K562 (cell line): Measurements from ENCODE around the gene KIF26A. TPM values are rescaled to one million over a fixed set of nuclear protein-coding genes. Genes with fewer than 3 reads are reported as not detected.

ENCODE experiments used
- ATAC-seq: fragments of 200-7000 bp; cut with Tn5 transposase; 3 replicates; pipeline ENCODE4 v1.9.1; 2020; ENCODE audit warnings: moderate library complexity
- BruUV-seq: library from RNA; stranded (reverse); fragments of 400-500 nt; replicated peaks from 2 replicates; lab custom pipeline; 2021; lab: Mats Ljungman, UMichigan
- CTCF ChIA-PET: fragments of 300-600 bp; formaldehyde crosslinking; extraction: SDS; loops from one replicate; lab custom pipeline; 2021; ENCODE audit warnings: low intra/inter-chr PET ratio; lab: Yijun Ruan, JAX
- POLR2A ChIA-PET: fragments of 300-600, 350-650 bp; sonication (Branson Sonifier 250); formaldehyde crosslinking; extraction: SDS; loops from one replicate; lab custom pipeline; 2021; ENCODE audit warnings: antibody characterized with exemption, inconsistent platforms; lab: Yijun Ruan, JAX
- DNase-seq, 4 experiments: peaks; one replicate each; pipeline versions ENCODE4 v3.0.0 to v3.0.0-alpha.2; 2011 to 2018; ENCODE audit warnings: low spot score in 3 of 4, mixed read lengths in 3 of 4; ENCODE audit errors: extremely low read depth in 1 of 4
- FAIRE-seq: peaks from 2 replicates; lab custom pipeline; 2011; peaks lifted over from hg19 to GRCh38; lab: Jason Lieb, UNC
- H2AFZ ChIP-seq: 2 replicates; pipeline ENCODE4 v1.6.0; 2011; ENCODE audit warnings: low read depth, low read length, control low read depth, inconsistent platforms
- H3K27ac ChIP-seq: fragments of 200-600 bp; 3 replicates; pipeline ENCODE4 v1.8.0; 2011; ENCODE audit warnings: low read depth, mild to moderate bottlenecking, control low read depth, inconsistent platforms, low read length, moderate library complexity, mixed read lengths; ENCODE audit errors: extremely low read depth
- H3K27me3 ChIP-seq, 2 experiments: fragments of 300-600 bp in 1 of 2; 2 replicates in 1 of 2; 3 replicates in 1 of 2; pipeline versions ENCODE4 v1.6.0 to v1.8.0; 2011; ENCODE audit warnings: inconsistent platforms in 2 of 2, low read length in 2 of 2, mild to moderate bottlenecking in 1 of 2, mixed read lengths in 1 of 2, moderate library complexity in 1 of 2; ENCODE audit not compliant: control insufficient read depth in 2 of 2, insufficient read depth in 2 of 2
- H3K36me3 ChIP-seq: fragments of 300-600 bp; 3 replicates; pipeline ENCODE4 v1.8.0; 2011; ENCODE audit warnings: mild to moderate bottlenecking, low read length, inconsistent platforms; ENCODE audit not compliant: control insufficient read depth, insufficient read depth
- H3K4me1 ChIP-seq, 2 experiments: fragments of 200-600 bp in 1 of 2; replicated peaks in 1 of 2; 2 replicates in 1 of 2; 3 replicates in 1 of 2; pipeline versions ENCODE4 v1.5.1 to v1.8.0; 2011; ENCODE audit warnings: inconsistent platforms in 2 of 2, low read length in 2 of 2, mild to moderate bottlenecking in 1 of 2, mixed read lengths in 1 of 2, moderate library complexity in 1 of 2; ENCODE audit not compliant: control insufficient read depth in 2 of 2, insufficient read depth in 2 of 2
- H3K4me2 ChIP-seq: 2 replicates; pipeline ENCODE4 v1.6.1; 2011; ENCODE audit warnings: low read length, control low read depth, inconsistent platforms, mixed read lengths; ENCODE audit not compliant: insufficient read depth
- H3K4me3 ChIP-seq: fragments of 200-600 bp; sonication (generic), shearing (Covaris generic); 2 replicates; pipeline ENCODE4 v1.5.1; 2016; ENCODE audit warnings: control low read depth, inconsistent platforms
- H3K79me2 ChIP-seq: fragments of 200-600 bp; 3 replicates; pipeline ENCODE4 v1.8.0; 2011; ENCODE audit warnings: low read length, inconsistent platforms; ENCODE audit not compliant: control insufficient read depth, insufficient read depth
- H3K9ac ChIP-seq, 2 experiments: 2 replicates each; pipeline versions ENCODE4 v1.6.0 to v1.6.1; 2011; ENCODE audit warnings: low read depth in 2 of 2, low read length in 2 of 2, control low read depth in 1 of 2, inconsistent platforms in 1 of 2, mild to moderate bottlenecking in 1 of 2, mixed read lengths in 1 of 2; ENCODE audit not compliant: insufficient read depth in 1 of 2
- H3K9me1 ChIP-seq: one replicate; pipeline ENCODE4 v1.6.0; 2011; ENCODE audit warnings: inconsistent platforms, mild to moderate bottlenecking, low read length, moderate library complexity; ENCODE audit not compliant: control insufficient read depth, insufficient read depth
- H3K9me3 ChIP-seq: replicated peaks from 2 replicates; pipeline ENCODE4 v1.5.1; 2011; ENCODE audit warnings: low read depth, low read length, inconsistent platforms; ENCODE audit not compliant: control insufficient read depth, insufficient read depth
- H4K20me1 ChIP-seq: replicated peaks from 2 replicates; pipeline ENCODE4 v1.6.1; 2011; ENCODE audit warnings: low read length, inconsistent platforms, mixed read lengths; ENCODE audit not compliant: control insufficient read depth, insufficient read depth
- CHD1 ChIP-seq: fragments of 200-600 bp; sonication (generic); IDR thresholded peaks from one replicate; pipeline ENCODE4 v1.6.1; 2012; ENCODE audit warnings: mild to moderate bottlenecking, moderate library complexity, low read length, inconsistent platforms
- ETV1 ChIP-seq: fragments of 450-650 bp; conservative IDR thresholded peaks from 2 replicates; pipeline ENCODE4 v1.6.1; 2016; ENCODE audit warnings: missing genetic modification characterization, control low read depth, low read depth, missing compliant biosample characterization
- GABPA ChIP-seq: fragments of 200-800 bp; sonication (Bioruptor generic); conservative IDR thresholded peaks from 2 replicates; pipeline ENCODE4 v1.6.1; 2016; ENCODE audit warnings: low read depth, missing genetic modification characterization, missing compliant biosample characterization
- SRF ChIP-seq, 2 experiments: fragments of 250-450, 450-650 bp in 1 of 2; sonication (Bioruptor Pico) in 1 of 2; sonication (generic) in 1 of 2; formaldehyde crosslinking; IDR thresholded peaks; 2 replicates each; pipeline versions ENCODE4 v1.5.0 to v1.5.1; 2020 to 2022; ENCODE audit warnings: mild to moderate bottlenecking in 1 of 2, missing genetic modification reagents in 1 of 2
- STAT5A ChIP-seq: IDR thresholded peaks from 2 replicates; pipeline ENCODE4 v1.6.1; 2012; ENCODE audit warnings: low read length, inconsistent platforms, borderline replicate concordance
- TAL1 ChIP-seq: fragments of 450-650 bp; IDR thresholded peaks from 2 replicates; pipeline ENCODE4 v1.6.1; 2016; ENCODE audit warnings: mild to moderate bottlenecking
- ZFP1 ChIP-seq: fragments of 450-650 bp; formaldehyde crosslinking; IDR thresholded peaks from 2 replicates; pipeline ENCODE4 v1.4.0; 2020; ENCODE audit warnings: mild to moderate bottlenecking, mixed read lengths
- ZNF217 ChIP-seq: sonication (generic); formaldehyde crosslinking; IDR thresholded peaks from 2 replicates; pipeline ENCODE4 v1.8.0; 2022; ENCODE audit warnings: mild to moderate bottlenecking, missing genetic modification reagents
- WGBS: fragments of 100-300 bp; shearing (Covaris generic); methylation state at CpG from one replicate; pipeline ENCODE4 v1.1.6; 2016; ENCODE audit warnings: low coverage, mixed read lengths; ENCODE audit not compliant: insufficient coverage; ENCODE audit errors: missing lambda C conversion rate; 5-methylcytosine and 5-hydroxymethylcytosine counted together
- in situ Hi-C: fragments of 300-500 bp; cut with MboI; formaldehyde crosslinking; loops from 4 replicates; pipeline ENCODE4 v1.15.0; 2018; ENCODE audit warnings: inconsistent platforms, mixed read lengths
- intact Hi-C: fragments of 100-400 bp; cut with micrococcal nuclease; formaldehyde crosslinking; loops from 2 replicates; pipeline ENCODE4 v1.14.2; 2022
- polyA plus RNA-seq, 8 experiments: library from polyadenylated mRNA; depleted of rRNA in 4 of 8; stranded (reverse) in 5 of 8; unstranded in 3 of 8; fragments of >200 nt; fragmentation: Nextera tagmentation in 2 of 8; fragmentation: Illumina TruSeq in 1 of 8; extraction: Ambion mirVana in 2 of 8; extraction: Trizol in 1 of 8; gene quantifications; 2 replicates each; pipeline versions ENCODE4 v1.2.1 to v1.2.3, GENCODE V29; 2011 to 2014; ENCODE audit warnings: inconsistent platforms in 1 of 8, missing spikeins in 1 of 8
- total RNA-seq, 7 experiments: library from RNA; depleted of rRNA in 6 of 7; stranded (reverse); fragments of >200 nt in 6 of 7; fragmentation: Illumina TruSeq in 2 of 7; extraction: Trizol in 2 of 7; gene quantifications; 2 replicates each; pipeline versions ENCODE4 v1.2.1 to v1.2.3, GENCODE V29; 2011 to 2021; ENCODE audit warnings: low replicate concordance in 1 of 7
- TF ChIP-seq, protein P1 (sequence below): IDR thresholded peaks from 2 replicates; pipeline ENCODE4 v1.6.1; 2014; ENCODE audit warnings: antibody characterized with exemption
- TF ChIP-seq, protein P2 (sequence below): fragments of 250-450 bp; sonication (Bioruptor Pico); IDR thresholded peaks from 2 replicates; pipeline ENCODE4 v1.9.0; 2021; ENCODE audit warnings: mild to moderate bottlenecking, inconsistent platforms
- TF ChIP-seq, protein P3 (sequence below), 2 experiments: fragments of 250-450 bp in 1 of 2; fragments of 450-650 bp in 1 of 2; sonication (Bioruptor Pico) in 1 of 2; IDR thresholded peaks; 2 replicates each; pipeline versions ENCODE4 v1.6.1 to v1.8.0; 2016 to 2021; ENCODE audit warnings: mild to moderate bottlenecking in 2 of 2, moderate library complexity in 2 of 2, missing compliant biosample characterization in 1 of 2, missing genetic modification characterization in 1 of 2
- TF ChIP-seq, protein P4 (sequence below): sonication (generic); formaldehyde crosslinking; IDR thresholded peaks from 2 replicates; pipeline ENCODE4 v1.4.0; 2020; ENCODE audit warnings: mild to moderate bottlenecking, missing genetic modification reagents
- TF ChIP-seq, protein P5 (sequence below): fragments of 450-650 bp; formaldehyde crosslinking; IDR thresholded peaks from 2 replicates; pipeline ENCODE4 v1.4.0; 2020; ENCODE audit warnings: mild to moderate bottlenecking

KIF26A gene
- total and polyA plus RNA-seq, 9 of the 15 experiments (the other 6 are each of a cell fraction or from before 2014, with no cell fraction given) = 0.04 TPM; not detected in 8

DNA sequence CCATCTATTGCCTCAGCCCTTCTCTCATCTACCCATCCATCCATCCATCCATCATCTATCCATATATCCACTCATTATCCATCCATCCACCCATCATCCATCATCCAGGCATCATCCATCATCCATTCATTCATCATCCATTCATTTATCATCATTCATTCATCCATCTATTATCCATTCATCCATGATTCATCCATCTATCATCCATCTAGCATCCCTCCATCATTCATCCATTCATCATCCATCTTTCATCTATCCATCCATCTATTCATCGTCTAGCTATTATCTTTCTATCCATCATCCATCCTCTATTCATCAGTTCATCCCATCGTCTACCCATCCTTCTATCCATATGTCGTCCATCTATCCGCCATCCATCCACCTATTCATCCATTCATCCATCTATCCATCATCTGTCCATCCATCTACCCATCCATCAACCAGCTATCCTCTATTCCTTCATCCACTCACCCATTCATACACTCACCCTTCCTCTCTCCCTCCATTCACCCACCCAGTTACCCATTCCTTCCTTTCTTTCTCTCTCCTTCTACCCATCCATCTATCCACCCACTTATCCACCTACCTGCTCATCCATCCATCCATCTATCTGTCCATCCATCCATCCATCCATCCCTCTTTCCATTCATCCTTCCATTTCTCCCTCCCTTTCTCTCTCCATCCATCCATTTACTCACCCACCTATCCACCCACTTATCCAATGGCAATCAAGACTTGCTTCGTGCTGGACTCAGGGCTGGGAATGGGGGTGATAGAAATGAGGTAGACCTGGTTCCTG lies 59.3 kb downstream of the KIF26A start:
- in situ Hi-C loops = no loop called here
- WGBS = 0% methylated on average over 5 of the region's 5 CpGs
- TF ChIP-seq TAL1 = no peak
- no peak for TF ChIP-seq ZNF217
- TF ChIP-seq, protein P1, sequence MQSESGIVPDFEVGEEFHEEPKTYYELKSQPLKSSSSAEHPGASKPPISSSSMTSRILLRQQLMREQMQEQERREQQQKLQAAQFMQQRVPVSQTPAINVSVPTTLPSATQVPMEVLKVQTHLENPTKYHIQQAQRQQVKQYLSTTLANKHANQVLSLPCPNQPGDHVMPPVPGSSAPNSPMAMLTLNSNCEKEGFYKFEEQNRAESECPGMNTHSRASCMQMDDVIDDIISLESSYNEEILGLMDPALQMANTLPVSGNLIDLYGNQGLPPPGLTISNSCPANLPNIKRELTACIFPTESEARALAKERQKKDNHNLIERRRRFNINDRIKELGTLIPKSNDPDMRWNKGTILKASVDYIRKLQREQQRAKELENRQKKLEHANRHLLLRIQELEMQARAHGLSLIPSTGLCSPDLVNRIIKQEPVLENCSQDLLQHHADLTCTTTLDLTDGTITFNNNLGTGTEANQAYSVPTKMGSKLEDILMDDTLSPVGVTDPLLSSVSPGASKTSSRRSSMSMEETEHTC = no peak
- TF ChIP-seq, protein P2, sequence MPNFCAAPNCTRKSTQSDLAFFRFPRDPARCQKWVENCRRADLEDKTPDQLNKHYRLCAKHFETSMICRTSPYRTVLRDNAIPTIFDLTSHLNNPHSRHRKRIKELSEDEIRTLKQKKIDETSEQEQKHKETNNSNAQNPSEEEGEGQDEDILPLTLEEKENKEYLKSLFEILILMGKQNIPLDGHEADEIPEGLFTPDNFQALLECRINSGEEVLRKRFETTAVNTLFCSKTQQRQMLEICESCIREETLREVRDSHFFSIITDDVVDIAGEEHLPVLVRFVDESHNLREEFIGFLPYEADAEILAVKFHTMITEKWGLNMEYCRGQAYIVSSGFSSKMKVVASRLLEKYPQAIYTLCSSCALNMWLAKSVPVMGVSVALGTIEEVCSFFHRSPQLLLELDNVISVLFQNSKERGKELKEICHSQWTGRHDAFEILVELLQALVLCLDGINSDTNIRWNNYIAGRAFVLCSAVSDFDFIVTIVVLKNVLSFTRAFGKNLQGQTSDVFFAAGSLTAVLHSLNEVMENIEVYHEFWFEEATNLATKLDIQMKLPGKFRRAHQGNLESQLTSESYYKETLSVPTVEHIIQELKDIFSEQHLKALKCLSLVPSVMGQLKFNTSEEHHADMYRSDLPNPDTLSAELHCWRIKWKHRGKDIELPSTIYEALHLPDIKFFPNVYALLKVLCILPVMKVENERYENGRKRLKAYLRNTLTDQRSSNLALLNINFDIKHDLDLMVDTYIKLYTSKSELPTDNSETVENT (CRISPR knock-in tag) = no peak
- TF ChIP-seq, protein P3, sequence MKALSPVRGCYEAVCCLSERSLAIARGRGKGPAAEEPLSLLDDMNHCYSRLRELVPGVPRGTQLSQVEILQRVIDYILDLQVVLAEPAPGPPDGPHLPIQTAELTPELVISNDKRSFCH (CRISPR knock-in tag; IDR thresholded peaks at IDR 0.05) = no peak
- TF ChIP-seq, protein P3 (tag; IDR thresholded peaks at IDR 0.05) = no peak
- TF ChIP-seq ETV1 (tag) = no peak
- no peak for TF ChIP-seq ZFP1 (CRISPR knock-in tag)
- TF ChIP-seq, protein P4, sequence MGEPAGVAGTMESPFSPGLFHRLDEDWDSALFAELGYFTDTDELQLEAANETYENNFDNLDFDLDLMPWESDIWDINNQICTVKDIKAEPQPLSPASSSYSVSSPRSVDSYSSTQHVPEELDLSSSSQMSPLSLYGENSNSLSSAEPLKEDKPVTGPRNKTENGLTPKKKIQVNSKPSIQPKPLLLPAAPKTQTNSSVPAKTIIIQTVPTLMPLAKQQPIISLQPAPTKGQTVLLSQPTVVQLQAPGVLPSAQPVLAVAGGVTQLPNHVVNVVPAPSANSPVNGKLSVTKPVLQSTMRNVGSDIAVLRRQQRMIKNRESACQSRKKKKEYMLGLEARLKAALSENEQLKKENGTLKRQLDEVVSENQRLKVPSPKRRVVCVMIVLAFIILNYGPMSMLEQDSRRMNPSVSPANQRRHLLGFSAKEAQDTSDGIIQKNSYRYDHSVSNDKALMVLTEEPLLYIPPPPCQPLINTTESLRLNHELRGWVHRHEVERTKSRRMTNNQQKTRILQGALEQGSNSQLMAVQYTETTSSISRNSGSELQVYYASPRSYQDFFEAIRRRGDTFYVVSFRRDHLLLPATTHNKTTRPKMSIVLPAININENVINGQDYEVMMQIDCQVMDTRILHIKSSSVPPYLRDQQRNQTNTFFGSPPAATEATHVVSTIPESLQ (CRISPR knock-in tag) = no peak
- no peak for TF ChIP-seq SRF (CRISPR knock-in tag; IDR thresholded peaks at IDR 0.05)
- no peak for TF ChIP-seq GABPA (tag)
- TF ChIP-seq STAT5A = no peak
- TF ChIP-seq CHD1 = no peak
- TF ChIP-seq, protein P5, sequence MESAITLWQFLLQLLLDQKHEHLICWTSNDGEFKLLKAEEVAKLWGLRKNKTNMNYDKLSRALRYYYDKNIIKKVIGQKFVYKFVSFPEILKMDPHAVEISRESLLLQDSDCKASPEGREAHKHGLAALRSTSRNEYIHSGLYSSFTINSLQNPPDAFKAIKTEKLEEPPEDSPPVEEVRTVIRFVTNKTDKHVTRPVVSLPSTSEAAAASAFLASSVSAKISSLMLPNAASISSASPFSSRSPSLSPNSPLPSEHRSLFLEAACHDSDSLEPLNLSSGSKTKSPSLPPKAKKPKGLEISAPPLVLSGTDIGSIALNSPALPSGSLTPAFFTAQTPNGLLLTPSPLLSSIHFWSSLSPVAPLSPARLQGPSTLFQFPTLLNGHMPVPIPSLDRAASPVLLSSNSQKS = no peak

More for the DNA sequence above, 59.3 kb downstream of the KIF26A start:
- Histone ChIP-seq H3K27ac (no peak overlapping the region), H3K9me3 (no peaks in the 10 kb centered on the region), H3K4me1 (no peaks in the 10 kb centered on the region), H3K9ac (no peak overlapping the region), H3K79me2 (no peaks in the 10 kb centered on the region), H3K9me1 (no peaks in the 10 kb centered on the region), H4K20me1 (no peaks in the 10 kb centered on the region), H3K4me3 (no peak overlapping the region), H3K27me3 (no peaks in the 10 kb centered on the region; a peak in 1 of 5 replicates), H3K36me3 (no peaks in the 10 kb centered on the region), H3K4me2 (no peak overlapping the region), H2AFZ (no peak overlapping the region)
- intact Hi-C loops = no loop called here
- ChIA-PET POLR2A (no interaction called here), CTCF (no interaction called here)
- BruUV-seq = no TSS peak
- DNase-seq (no peak), FAIRE-seq (no peak), ATAC-seq (no peak)
